Measurements from ENCODE around the gene KCNB1.

- TF ChIP-seq, protein P1, sequence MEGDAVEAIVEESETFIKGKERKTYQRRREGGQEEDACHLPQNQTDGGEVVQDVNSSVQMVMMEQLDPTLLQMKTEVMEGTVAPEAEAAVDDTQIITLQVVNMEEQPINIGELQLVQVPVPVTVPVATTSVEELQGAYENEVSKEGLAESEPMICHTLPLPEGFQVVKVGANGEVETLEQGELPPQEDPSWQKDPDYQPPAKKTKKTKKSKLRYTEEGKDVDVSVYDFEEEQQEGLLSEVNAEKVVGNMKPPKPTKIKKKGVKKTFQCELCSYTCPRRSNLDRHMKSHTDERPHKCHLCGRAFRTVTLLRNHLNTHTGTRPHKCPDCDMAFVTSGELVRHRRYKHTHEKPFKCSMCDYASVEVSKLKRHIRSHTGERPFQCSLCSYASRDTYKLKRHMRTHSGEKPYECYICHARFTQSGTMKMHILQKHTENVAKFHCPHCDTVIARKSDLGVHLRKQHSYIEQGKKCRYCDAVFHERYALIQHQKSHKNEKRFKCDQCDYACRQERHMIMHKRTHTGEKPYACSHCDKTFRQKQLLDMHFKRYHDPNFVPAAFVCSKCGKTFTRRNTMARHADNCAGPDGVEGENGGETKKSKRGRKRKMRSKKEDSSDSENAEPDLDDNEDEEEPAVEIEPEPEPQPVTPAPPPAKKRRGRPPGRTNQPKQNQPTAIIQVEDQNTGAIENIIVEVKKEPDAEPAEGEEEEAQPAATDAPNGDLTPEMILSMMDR (IDR thresholded peaks at IDR 0.05; ENCODE audit: low read depth, low read length, poor library complexity, severe bottlenecking): no peak
- TF ChIP-seq EZH2phosphoT487 (IDR thresholded peaks at IDR 0.05; ENCODE audit: borderline replicate concordance, low read length): no peak
Measured at GRCh38 chr20:49366687-49367086, 115.8 kb downstream of the KCNB1 start.

Data from DOHH2 (cell line).